ENCODE measurements around the gene AMT.

- TF ChIP-seq CTCF (IDR thresholded peaks at IDR 0.05) (no peak), POLR2A (IDR thresholded peaks at IDR 0.05) (peak; percentile 85 to 91)
Measured at GRCh38 chr3:49469936-49470713, 47.9 kb upstream of the AMT start, which contains the start of gene DAG1.

Measured in thyroid gland (tissue), 4 donors.